ENCODE measurements around the gene RPL13.

DNA sequence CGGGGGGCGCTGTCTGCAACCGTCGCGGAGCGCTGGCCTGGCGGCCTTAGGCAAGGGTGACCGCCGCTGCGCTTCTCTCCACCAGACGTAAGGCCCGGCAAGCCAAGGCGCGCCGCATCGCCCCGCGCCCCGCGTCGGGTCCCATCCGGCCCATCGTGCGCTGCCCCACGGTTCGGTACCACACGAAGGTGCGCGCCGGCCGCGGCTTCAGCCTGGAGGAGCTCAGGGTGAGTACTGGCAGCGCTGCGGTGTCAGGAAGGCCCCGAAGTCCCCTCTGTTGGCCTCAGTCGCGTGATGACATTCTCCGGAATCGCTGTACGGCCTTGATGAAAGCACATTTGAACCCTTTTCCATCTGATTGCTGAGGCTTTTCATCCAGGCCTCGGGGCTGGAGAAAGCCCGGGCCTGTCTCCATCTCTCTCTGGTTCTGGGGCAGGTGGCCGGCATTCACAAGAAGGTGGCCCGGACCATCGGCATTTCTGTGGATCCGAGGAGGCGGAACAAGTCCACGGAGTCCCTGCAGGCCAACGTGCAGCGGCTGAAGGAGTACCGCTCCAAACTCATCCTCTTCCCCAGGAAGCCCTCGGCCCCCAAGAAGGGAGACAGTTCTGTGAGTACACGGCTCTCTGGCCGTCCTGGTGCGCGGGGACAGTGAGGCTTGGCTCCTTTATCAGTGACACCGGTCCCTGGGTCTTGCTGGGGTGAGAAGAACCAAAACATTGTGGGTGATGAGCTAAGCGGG lies 831 bp downstream of the RPL13 start:
- TF ChIP-seq, protein P1, sequence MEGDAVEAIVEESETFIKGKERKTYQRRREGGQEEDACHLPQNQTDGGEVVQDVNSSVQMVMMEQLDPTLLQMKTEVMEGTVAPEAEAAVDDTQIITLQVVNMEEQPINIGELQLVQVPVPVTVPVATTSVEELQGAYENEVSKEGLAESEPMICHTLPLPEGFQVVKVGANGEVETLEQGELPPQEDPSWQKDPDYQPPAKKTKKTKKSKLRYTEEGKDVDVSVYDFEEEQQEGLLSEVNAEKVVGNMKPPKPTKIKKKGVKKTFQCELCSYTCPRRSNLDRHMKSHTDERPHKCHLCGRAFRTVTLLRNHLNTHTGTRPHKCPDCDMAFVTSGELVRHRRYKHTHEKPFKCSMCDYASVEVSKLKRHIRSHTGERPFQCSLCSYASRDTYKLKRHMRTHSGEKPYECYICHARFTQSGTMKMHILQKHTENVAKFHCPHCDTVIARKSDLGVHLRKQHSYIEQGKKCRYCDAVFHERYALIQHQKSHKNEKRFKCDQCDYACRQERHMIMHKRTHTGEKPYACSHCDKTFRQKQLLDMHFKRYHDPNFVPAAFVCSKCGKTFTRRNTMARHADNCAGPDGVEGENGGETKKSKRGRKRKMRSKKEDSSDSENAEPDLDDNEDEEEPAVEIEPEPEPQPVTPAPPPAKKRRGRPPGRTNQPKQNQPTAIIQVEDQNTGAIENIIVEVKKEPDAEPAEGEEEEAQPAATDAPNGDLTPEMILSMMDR (IDR thresholded peaks at IDR 0.05 in 8 of 11, conservative IDR thresholded peaks at IDR 0.05 in 3 of 11), result no peak
- no peak for TF ChIP-seq POLR2A (IDR thresholded peaks at IDR 0.05)
- no peak for TF ChIP-seq POLR2AphosphoS5 (IDR thresholded peaks at IDR 0.05)
